AG10803 (cell line): ENCODE data around the gene F7.
"Not testable (repeated sequence)": the region's sequence is repeated elsewhere in the genome, so short reads cannot be mapped to it uniquely, and the experiment has no call there.

Experiments used
- DNase-seq: peaks from one replicate; pipeline ENCODE4 v3.0.0; 2010; ENCODE audit warnings: low read depth
- H3K4me3 ChIP-seq: 2 replicates; pipeline ENCODE4 v1.5.1; 2011; ENCODE audit warnings: mild to moderate bottlenecking, low read length, control low read depth
- CTCF ChIP-seq: conservative IDR thresholded peaks from 2 replicates; pipeline ENCODE4 v1.5.1; 2011; ENCODE audit warnings: mild to moderate bottlenecking, low read length, control low read depth, inconsistent platforms

Gene F7

DNA sequence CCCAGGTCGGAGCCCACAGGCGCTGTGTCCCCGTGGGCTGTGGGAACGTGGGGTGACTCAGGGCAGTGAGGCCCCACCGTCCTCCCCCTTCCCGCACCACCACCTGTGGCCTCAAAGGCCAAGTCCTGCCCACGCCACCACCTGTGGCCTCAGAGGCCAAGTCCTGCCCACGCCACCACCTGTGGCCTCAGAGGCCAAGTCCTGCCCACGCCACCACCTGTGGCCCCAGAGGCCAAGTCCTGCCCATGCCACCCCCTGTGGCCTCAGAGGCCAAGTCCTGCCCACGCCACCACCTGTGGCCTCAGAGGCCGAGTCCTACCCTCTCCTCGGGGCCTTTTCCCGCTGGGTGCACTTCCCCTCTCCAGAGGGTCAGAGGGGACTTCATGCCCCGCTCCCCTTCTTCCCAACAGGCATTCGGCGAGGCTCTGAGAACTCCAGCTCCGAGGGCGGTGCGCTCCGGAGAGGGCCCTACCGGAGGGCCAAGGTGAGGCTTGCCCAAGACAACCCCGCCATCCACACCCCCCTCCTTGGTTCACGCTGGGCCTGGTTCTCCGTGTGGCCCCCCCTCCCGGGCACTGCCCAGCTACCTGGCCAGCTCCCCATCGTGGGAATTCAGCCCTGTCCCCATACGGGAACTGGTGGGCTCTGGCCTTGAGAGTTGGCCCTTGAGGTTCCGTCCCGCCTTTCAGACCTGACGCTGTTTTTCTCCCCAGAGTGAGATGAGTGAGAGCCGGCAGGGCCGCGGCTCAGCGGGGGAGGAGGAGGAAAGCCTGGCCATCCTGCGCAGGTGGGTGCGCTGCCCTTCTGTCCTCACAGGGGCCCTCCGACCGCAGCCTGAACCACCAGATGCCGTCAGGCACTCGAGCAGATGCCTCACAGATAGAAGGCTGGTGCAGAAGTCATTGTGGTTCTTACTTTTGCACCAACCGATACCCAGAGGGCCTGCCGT lies 27.4 kb upstream of the F7 start:
- TF ChIP-seq CTCF: no peak
- H3K4me3 ChIP-seq: no peak overlapping the region
- DNase-seq: no peak

DNA sequence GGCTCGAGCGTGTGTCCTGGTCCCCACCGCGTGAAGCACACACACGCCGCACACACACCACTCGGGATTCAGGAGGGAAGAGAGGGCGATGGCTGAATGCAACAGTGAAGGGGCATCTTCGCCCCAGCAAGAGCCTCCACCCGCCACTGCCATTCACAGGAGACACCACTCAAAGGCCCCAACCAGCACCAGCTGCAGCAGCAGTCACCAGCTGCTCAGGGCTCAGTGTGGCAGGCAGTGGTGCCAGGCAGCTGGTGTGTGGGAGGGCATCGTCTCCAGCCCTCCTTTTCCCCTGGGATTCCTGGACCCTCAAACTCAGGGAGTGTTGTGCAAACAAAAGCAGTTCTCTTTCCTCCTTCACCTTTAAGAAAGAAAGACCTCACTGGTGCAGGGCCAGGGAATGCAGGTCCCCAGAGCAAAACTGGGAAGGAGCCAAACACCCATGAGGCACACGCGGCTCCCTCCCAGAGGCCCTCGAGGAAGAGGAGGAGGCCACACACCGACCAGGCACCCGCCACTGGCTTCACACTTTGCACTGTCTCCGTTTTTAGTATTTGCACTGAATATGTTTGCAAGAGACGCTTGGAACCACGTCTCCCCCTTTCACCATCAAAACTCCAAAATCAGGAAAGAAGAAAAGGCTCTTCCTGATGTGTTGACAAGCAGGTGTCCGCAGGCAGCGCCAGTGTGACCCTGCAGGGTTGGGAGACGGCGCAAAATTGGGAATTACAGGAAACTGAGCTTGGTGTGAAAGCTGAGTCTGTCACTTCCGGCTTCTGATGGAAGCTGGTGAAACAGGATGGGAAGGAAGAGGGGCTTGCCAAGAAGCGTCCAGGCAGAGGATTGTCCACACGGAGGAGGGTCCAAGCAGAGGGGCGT lies 26.4 kb upstream of the F7 start:
- no peak for TF ChIP-seq CTCF
- no peak overlapping the region for H3K4me3 ChIP-seq
- no peak for DNase-seq

- not testable (repeated sequence) for DNase-seq
Observed at GRCh38 chr13:113079781-113080080, 25.9 kb upstream of the F7 start.

GRCh38 chr13:113080361-113080831 lies 25.2 kb upstream of the F7 start:
- no peak for TF ChIP-seq CTCF
- H3K4me3 ChIP-seq: no peak overlapping the region
- DNase-seq: no peak

More at GRCh38 chr13:113079781-113080080, 25.9 kb upstream of the F7 start:
- not testable (repeated sequence) for H3K4me3 ChIP-seq

DNA sequence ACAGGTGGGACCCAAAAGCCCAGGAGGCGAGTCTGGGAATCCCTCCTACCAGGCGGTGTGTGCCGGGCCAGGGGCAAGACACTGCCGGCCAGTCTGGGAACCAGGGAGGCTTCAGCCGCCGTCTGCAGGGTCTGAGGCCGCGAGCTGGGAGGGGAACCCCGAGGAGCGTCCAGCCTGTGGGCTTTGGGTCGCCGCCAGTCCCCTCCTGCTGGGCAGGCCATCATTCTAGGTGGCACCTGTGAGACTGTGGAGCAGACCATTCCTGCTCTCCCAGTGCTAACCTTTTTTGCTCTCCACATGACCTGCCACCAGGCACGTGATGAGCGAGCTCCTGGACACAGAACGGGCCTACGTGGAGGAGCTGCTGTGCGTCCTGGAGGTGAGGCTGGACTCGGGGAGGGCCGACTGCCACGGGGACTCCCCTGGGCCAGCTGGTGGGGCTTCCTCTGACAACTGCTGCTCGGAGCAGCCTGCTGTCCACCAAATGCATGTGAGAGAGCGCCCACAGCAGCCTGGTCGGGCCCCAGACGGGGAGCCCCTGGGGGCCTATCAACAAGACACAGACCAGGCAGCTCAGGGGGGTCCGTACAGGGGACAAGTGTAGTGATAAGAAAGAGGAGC lies 24.6 kb upstream of the F7 start:
- DNase-seq: no peak
- no peak overlapping the region for H3K4me3 ChIP-seq
- no peak for TF ChIP-seq CTCF

GRCh38 chr13:113082198-113083021 lies 23.2 kb upstream of the F7 start:
- H3K4me3 ChIP-seq: no peak overlapping the region
- TF ChIP-seq CTCF: no peak
- DNase-seq: no peak

- TF ChIP-seq CTCF: no peak
- no peak overlapping the region for H3K4me3 ChIP-seq
- no peak for DNase-seq
Observed at GRCh38 chr13:113083022-113083373, 22.6 kb upstream of the F7 start.
